ENCODE data around the gene INCA1. TPM values are rescaled to one million over a fixed set of nuclear protein-coding genes. Genes with fewer than 3 reads are reported as not detected.

INCA1 gene
- total RNA-seq, 1 donor from 2014 or later: 0.44 TPM

DNA sequence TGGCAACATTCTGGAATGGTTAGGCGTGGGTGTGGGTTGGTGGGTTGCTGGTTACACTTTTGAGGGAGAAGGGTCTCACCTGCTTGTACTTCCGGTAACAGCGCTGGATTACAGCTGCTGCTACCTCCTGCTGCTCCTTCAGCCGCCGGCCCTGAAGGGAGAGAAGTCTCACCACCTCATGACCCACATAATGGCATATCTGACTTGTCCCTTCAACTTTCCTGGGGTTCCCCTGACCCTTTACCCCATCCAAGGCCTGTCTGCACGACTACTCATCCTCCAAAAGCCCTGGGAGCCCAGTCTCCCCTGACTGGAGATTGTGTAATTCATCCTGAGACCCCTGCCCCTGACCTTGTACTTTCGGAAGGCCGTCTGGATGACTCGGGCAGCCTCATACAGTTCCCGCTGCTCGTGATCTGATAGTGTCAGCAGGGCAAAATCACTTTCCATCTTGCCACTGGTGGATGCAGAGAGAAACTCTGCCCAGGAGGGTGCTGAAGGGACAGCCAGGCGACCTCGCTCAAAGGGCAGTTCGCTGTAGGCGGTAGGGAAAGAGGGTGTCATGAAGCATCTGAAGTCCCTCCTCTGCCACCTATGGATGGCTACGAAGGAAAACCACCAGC is 27.7 kb downstream of the INCA1 start:
- TF ChIP-seq, protein P1, sequence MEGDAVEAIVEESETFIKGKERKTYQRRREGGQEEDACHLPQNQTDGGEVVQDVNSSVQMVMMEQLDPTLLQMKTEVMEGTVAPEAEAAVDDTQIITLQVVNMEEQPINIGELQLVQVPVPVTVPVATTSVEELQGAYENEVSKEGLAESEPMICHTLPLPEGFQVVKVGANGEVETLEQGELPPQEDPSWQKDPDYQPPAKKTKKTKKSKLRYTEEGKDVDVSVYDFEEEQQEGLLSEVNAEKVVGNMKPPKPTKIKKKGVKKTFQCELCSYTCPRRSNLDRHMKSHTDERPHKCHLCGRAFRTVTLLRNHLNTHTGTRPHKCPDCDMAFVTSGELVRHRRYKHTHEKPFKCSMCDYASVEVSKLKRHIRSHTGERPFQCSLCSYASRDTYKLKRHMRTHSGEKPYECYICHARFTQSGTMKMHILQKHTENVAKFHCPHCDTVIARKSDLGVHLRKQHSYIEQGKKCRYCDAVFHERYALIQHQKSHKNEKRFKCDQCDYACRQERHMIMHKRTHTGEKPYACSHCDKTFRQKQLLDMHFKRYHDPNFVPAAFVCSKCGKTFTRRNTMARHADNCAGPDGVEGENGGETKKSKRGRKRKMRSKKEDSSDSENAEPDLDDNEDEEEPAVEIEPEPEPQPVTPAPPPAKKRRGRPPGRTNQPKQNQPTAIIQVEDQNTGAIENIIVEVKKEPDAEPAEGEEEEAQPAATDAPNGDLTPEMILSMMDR (IDR thresholded peaks at IDR 0.05; ENCODE audit: partially characterized antibody, unreplicated experiment): no peak
- H3K27ac Mint-ChIP-seq (ENCODE audit: unreplicated experiment): no peak overlapping the region
- H3K4me3 Mint-ChIP-seq (ENCODE audit: unreplicated experiment): no peak overlapping the region
- peaks cover 28% of the 10 kb centered on the region for H3K27me3 Mint-ChIP-seq (ENCODE audit: unreplicated experiment)
- no peak for DNase-seq
- peaks cover 7% of the 10 kb centered on the region for H3K9me3 Mint-ChIP-seq (ENCODE audit: unreplicated experiment)
- peaks cover 22% of the 10 kb centered on the region for H3K4me1 Mint-ChIP-seq (ENCODE audit: low read depth, unreplicated experiment)
- no peaks in the 10 kb centered on the region for H3K36me3 Mint-ChIP-seq (ENCODE audit: unreplicated experiment)

DNA sequence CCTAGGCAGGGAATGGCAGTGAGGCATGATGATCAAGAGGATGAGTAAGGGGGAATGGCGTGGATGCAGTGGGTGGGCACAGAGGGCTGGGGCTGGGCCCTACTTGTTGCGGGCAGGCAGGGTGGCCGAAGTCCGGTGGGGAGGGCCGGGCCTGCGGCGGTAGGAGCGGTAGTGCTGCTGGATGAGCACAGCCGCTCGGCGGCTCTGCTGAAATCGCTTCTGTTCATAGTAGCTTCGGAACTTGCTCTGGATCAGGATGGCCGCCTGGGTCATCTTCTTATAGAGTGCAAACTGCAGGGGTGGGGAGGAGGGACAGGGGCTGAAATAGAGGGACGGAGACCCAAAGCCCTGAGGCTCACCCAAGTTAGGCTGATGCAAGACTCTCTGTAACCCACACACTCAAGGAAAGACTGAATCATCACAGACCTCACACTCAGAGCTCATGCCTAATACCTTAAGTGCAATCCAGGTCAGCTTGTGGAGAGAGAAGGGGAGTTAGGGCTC is 28.2 kb downstream of the INCA1 start:
- H3K36me3 Mint-ChIP-seq (ENCODE audit: unreplicated experiment): no peaks in the 10 kb centered on the region
- H3K27ac Mint-ChIP-seq (ENCODE audit: unreplicated experiment): no peak overlapping the region
- peaks cover 24% of the 10 kb centered on the region for H3K27me3 Mint-ChIP-seq (ENCODE audit: unreplicated experiment)
- peaks cover 7% of the 10 kb centered on the region for H3K9me3 Mint-ChIP-seq (ENCODE audit: unreplicated experiment)
- peaks cover 22% of the 10 kb centered on the region for H3K4me1 Mint-ChIP-seq (ENCODE audit: low read depth, unreplicated experiment)
- TF ChIP-seq, protein P1 (IDR thresholded peaks at IDR 0.05; ENCODE audit: partially characterized antibody, unreplicated experiment): no peak
- DNase-seq: no peak
- H3K4me3 Mint-ChIP-seq (ENCODE audit: unreplicated experiment): no peak overlapping the region

DNA sequence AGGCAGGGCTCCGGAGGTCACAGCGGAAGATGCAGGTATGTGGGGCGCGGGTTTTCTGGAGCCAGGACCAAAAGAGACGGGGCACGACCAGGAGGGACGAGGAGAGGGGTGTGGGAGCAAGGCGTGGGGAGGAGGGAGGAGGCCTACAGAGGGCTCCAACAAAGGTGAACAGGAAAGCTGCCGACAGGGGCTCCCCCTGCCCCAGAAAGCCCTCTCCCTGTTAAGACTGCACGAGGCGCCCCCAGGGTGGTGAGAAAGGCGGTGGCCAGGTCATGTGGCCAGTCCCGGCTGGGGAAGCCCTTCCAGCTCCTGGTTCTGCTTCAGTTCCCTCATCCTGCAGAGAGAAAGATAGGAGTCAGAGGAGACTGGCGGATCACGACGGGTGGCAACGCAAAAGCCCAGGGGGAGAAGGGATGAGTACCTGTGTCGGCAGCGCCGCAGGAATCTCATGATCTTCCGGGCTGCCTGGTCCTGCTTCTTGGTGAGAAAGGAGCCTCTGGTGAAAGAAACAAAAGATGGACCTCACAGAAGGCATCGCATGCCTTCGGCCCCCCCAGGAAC is 28.8 kb downstream of the INCA1 start:
- H3K4me1 Mint-ChIP-seq (ENCODE audit: low read depth, unreplicated experiment): peaks cover 20% of the 10 kb centered on the region
- TF ChIP-seq, protein P1 (IDR thresholded peaks at IDR 0.05; ENCODE audit: partially characterized antibody, unreplicated experiment): no peak
- DNase-seq: peak; percentile 64
- no peaks in the 10 kb centered on the region for H3K36me3 Mint-ChIP-seq (ENCODE audit: unreplicated experiment)
- H3K4me3 Mint-ChIP-seq (ENCODE audit: unreplicated experiment): no peak overlapping the region
- H3K27ac Mint-ChIP-seq (ENCODE audit: unreplicated experiment): no peak overlapping the region
- H3K27me3 Mint-ChIP-seq (ENCODE audit: unreplicated experiment): peaks cover 21% of the 10 kb centered on the region
- peaks cover 5% of the 10 kb centered on the region for H3K9me3 Mint-ChIP-seq (ENCODE audit: unreplicated experiment)

DNA sequence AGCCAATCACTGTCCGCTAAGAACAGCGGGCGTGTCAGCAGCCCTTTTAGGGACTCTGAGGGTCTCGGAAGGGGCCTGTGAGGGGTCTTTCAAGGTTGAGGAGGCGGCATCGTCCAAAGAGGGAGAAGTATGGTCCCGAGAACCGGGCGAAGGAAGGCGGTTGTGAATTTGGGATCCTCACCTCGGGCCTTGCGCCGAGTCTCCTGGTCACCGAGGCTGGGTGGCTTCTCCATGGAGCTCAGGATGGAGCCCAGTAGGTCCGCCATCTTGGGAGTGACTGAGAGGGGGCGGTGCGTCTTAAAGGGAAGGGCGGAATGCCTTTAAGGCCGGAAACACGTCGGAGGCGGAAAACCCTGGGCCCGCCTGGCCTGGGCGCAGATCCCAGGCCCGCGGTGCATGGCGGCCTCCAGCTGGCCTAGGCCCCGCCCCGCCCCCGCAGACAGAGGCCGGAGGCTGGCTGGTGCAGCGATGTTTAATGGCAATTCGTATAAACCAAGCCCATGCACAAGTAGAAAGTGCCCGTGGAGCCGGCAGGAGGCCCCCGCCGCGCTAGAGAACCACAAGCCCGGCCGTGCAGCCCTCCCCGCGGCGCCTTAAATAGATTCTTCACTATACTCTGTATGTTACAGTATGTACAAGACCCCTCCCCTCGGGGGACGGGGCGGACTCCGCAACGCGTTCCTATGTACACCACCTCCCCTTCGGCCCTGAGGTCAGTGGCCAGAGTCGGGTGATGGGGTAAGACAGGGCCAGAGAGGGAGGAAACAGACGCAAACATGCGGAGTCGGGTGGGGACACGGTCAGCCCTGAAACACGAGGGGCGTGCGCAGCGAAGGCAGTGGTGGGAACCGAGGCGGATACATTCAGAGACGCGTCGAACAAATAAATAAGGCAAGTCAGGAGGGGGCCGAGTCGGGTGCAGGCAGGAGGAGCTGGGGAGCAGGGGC is 29.5 kb downstream of the INCA1 start, which contains the start of gene SPAG7:
Gene SPAG7 (minus strand): TSS at position 279 of the 947 bp plus-strand sequence. CDS start 13 bp downstream, at position 266.
- Mint-ChIP-seq H3K27ac (ENCODE audit: unreplicated experiment) (no peak within 1 kb of the TSS), H3K4me3 (ENCODE audit: unreplicated experiment) (no peak within 1 kb of the TSS), H3K4me1 (ENCODE audit: low read depth, unreplicated experiment) (peaks cover 20% of the 10 kb centered on the region), H3K27me3 (ENCODE audit: unreplicated experiment) (peaks cover 21% of the 10 kb centered on the region), H3K36me3 (ENCODE audit: unreplicated experiment) (no peaks in the 10 kb centered on the region), H3K9me3 (ENCODE audit: unreplicated experiment) (peaks cover 5% of the 10 kb centered on the region)
- TF ChIP-seq, protein P1 (IDR thresholded peaks at IDR 0.05; ENCODE audit: partially characterized antibody, unreplicated experiment): no peak
- peak; percentile 94 for DNase-seq

Measured in glutamatergic neuron (in vitro differentiated cells).